Body of pancreas (tissue), 4 donors: ENCODE measurements around the gene TMEM63C.

Experiments used
- CTCF ChIP-seq, 7 experiments: fragments of 450-650 bp in 4 of 7; fragments of 200-600 bp in 3 of 7; sonication (generic) in 3 of 7; IDR thresholded peaks; one replicate each; pipeline ENCODE4 v1.5.1; 2016 to 2019; ENCODE audit warnings: antibody characterized with exemption in 7 of 7
- POLR2A ChIP-seq, 3 donors: fragments of 450-650 bp; IDR thresholded peaks; one replicate each; pipeline ENCODE4 v1.6.1; 2016; ENCODE audit warnings: antibody characterized with exemption in 3 of 3, mild to moderate bottlenecking in 2 of 3

DNA sequence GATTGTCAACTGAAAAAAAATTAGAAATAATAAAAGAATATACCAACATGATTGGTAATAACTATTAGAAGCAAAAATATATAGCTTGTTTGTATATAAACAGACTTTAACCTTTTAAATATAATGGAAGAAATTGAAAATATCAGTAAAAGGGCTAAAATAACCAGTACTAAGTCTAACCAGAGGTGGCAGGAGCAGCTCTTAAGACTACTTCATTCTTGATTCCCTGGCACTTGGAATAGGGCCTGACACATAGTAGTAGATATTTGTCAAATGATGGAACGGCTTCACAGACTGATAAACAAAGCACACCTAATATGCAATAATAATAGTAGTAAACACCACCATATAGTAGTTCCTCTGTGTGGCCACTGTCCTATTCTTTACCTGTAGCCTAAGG is 9.4 kb downstream of the TMEM63C start:
- TF ChIP-seq POLR2A (IDR thresholded peaks at IDR 0.05) (no peak), CTCF (IDR thresholded peaks at IDR 0.05) (no peak)
